Right cardiac atrium (tissue), 5 donors: ENCODE data around the gene SUGP1. TPM values are rescaled to one million over a fixed set of nuclear protein-coding genes. Genes with fewer than 3 reads are reported as not detected.

Experiments used
- ATAC-seq, 2 donors: fragments of 200-7000 bp; cut with Tn5 transposase; one replicate each; pipeline versions ENCODE4 v1.8.0 to v1.9.1; 2020; ENCODE audit warnings: moderate library complexity in 2 of 2, mild to moderate bottlenecking in 1 of 2
- DNase-seq, 3 donors: peaks; one replicate each; pipeline ENCODE4 v3.0.0-alpha.2; 2020
- H3K27ac ChIP-seq: one replicate; pipeline ENCODE4 v1.5.1; 2013; ENCODE audit warnings: mild to moderate bottlenecking, low read length, control low read depth, moderate library complexity
- H3K27me3 ChIP-seq: one replicate; pipeline ENCODE4 v1.6.1; 2013; ENCODE audit not compliant: control insufficient read depth, insufficient read depth
- H3K4me1 ChIP-seq: one replicate; pipeline ENCODE4 v1.6.1; 2013; ENCODE audit warnings: low read length; ENCODE audit not compliant: control insufficient read depth, insufficient read depth
- H3K4me3 ChIP-seq: one replicate; pipeline ENCODE4 v1.5.1; 2013; ENCODE audit warnings: low read length, control low read depth
- H3K9me3 ChIP-seq: one replicate; pipeline ENCODE4 v1.6.1; 2013; ENCODE audit warnings: low read length; ENCODE audit not compliant: control insufficient read depth
- WGBS: extraction: QIAGEN DNeasy Blood & Tissue Kit; methylation state at CpG from one replicate; pipeline ENCODE4 v1.1.7; 2013; 5-methylcytosine and 5-hydroxymethylcytosine counted together
- intact Hi-C, 4 donors: fragments of 100-400 bp; cut with DNase I; formaldehyde crosslinking; loops; one replicate each; pipeline versions ENCODE4 v1.11.0 to v1.14.0; 2022 to 2023
- polyA plus RNA-seq: library from polyadenylated mRNA; stranded (reverse); fragments of 200-250 nt; gene quantifications from one replicate; pipeline ENCODE4 v1.2.3, GENCODE V29; 2013
- total RNA-seq, 4 donors: library from RNA; stranded (reverse); fragmentation: NEBNext Ultra II Directional; extraction: Animal tissue kit (Norgen Biotek cat#: 25700); gene quantifications; one replicate each; pipeline ENCODE4 v1.2.1, GENCODE V29; 2021
- donor health status: healthy with polysubstance abuse.
- donor health status: DM: no; HTN: yes; CAD: no.
- donor health status: DM: no; HTN: no; CAD: no.
- donor health status: DM: no; HTN: yes; CAD: no; lungs with severe emphysema.
- donor health status: DM: yes; HTN: yes; CAD: no.

The SUGP1 gene
- total and polyA plus RNA-seq, 5 donors: 27.4 to 44.9 (median 41.2) TPM

DNA sequence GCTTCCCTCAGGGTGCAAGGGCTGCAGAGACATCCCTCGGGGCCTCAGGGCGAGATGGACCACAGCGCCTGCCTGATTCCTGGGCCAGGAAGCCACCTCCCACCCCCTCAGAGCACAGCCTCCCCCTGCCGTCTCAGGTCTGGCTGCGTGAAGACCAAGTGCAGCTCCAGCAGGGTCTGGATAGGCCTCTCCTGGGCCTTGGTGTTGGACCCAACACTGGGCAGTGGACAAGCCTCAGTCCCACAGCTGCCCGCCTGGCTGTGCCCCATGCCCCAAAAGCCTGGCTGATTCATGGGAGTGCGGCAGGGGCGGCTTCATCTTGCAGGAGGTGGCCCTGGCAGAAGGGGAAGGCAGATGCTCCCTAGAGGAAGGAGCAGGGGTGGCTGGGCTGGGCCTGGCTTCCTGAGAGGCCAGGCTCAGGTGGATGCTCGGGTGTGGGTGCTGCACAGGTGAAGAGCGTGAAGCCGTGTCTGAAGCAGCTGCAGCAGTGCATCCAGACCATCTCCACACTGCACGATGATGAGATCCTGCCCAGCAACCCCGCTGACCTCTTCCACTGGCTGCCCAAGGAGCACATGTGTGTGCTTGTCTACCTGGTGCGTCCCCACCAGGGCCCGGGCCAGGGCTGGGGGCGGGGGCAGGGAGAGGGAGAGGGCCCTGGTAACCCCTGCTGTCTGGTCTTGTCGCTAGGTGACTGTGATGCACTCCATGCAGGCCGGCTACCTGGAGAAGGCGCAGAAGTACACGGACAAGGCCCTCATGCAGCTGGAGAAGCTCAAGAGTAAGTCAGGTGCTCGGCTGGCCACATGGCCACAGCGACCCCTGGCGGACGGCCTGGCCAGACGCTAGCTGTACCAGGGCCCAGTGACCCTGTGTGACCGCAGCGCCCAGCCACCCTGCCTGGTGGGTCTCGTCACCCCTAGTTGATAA is 22.0 kb upstream of the SUGP1 start:
- intact Hi-C loops: loop anchor here in 1 of 4 donors (10.0 kb wide), 1 partner anchor 198 kb away; no protein-coding TSS in a partner anchor
- Histone ChIP-seq H3K9me3 (no peaks in the 10 kb centered on the region), H3K27me3 (no peaks in the 10 kb centered on the region), H3K4me1 (no peaks in the 10 kb centered on the region), H3K4me3 (no peak overlapping the region), H3K27ac (no peak overlapping the region)
- WGBS: 62% methylated on average over 28 of the region's 28 CpGs
- DNase-seq (peak; percentile 56 to 85 (median 83)), ATAC-seq (peak; percentile 66 to 71)

DNA sequence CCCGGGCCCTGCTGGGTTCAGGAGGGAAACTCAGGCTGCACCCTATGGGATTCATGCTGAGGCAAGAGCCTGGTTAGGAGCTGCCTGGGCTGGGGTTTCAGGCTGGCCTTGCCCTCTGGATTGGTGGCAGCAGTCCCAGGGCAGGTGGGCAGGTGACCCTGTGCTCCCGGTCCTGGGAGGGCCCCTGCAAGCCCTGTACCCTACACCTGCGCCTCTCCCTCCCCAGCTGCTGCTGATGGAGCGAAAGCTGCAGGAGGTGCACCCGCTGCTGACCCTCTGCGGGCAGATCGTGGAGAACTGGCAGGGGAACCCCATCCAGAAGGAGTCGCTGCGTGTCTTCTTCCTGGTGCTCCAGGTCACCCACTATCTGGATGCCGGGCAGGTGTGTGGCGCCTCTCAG is 20.7 kb upstream of the SUGP1 start:
- DNase-seq (no peak), ATAC-seq (no peak)
- Histone ChIP-seq H3K4me3 (no peak overlapping the region), H3K27me3 (no peaks in the 10 kb centered on the region), H3K9me3 (no peaks in the 10 kb centered on the region), H3K4me1 (no peaks in the 10 kb centered on the region), H3K27ac (no peak overlapping the region)
- intact Hi-C loops: loop anchor here in 1 of 4 donors (10.0 kb wide), 1 partner anchor 196 kb away; no protein-coding TSS in a partner anchor
- WGBS: 96% methylated on average over 11 of the region's 11 CpGs

DNA sequence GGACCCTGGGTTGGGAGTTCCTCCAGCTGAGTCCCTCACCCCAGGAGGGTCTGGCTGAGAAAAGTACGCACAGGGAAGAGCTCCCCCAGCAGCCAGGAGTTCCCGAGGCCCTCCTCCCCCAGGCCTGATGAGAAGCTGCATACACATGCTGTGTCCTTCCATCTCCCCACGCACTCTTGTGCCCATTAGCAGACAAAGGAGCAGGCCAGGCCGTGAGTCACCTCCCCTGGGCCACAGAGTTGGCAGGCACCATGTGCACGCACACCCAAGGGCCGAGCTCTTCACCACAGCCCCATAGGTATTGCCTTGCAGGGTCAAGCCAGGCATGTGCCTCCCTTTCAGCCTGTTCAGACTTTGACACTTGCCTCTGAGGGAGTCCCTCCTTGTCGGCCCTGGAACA is 17.8 kb upstream of the SUGP1 start:
- DNase-seq (no peak), ATAC-seq (no peak)
- intact Hi-C loops: no loop called here
- H3K4me1 ChIP-seq: no peaks in the 10 kb centered on the region
- no peak overlapping the region for H3K27ac ChIP-seq
- WGBS: 81% methylated on average over 7 of the region's 7 CpGs
- H3K4me3 ChIP-seq: no peak overlapping the region
- H3K9me3 ChIP-seq: no peaks in the 10 kb centered on the region
- H3K27me3 ChIP-seq: no peaks in the 10 kb centered on the region

DNA sequence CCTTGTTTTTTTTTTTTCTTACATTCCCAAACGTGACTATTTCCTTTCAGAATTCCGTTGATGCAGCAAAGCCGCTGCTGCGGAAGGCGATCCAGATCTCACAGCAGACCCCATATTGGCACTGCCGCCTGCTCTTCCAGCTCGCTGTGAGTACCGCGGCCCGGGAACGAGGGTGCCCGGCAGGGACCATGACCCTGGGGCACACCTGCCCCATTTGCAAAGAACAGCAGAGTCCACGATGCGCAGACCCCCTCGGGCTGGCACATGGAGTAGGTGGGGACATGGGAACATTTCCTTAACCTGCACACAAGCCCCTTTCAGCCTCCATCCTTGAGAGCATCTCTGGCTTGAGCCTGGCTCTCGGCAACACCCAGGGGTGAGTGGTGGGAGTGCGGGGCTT is 16.8 kb upstream of the SUGP1 start:
- no peaks in the 10 kb centered on the region for H3K27me3 ChIP-seq
- no peak overlapping the region for H3K27ac ChIP-seq
- no peak for ATAC-seq
- no peaks in the 10 kb centered on the region for H3K4me1 ChIP-seq
- H3K9me3 ChIP-seq: no peaks in the 10 kb centered on the region
- DNase-seq: peak in 1 of 3 donors; percentile 55
- no peak overlapping the region for H3K4me3 ChIP-seq
- 89% methylated on average over 17 of the region's 17 CpGs for WGBS
- intact Hi-C loops: no loop called here

DNA sequence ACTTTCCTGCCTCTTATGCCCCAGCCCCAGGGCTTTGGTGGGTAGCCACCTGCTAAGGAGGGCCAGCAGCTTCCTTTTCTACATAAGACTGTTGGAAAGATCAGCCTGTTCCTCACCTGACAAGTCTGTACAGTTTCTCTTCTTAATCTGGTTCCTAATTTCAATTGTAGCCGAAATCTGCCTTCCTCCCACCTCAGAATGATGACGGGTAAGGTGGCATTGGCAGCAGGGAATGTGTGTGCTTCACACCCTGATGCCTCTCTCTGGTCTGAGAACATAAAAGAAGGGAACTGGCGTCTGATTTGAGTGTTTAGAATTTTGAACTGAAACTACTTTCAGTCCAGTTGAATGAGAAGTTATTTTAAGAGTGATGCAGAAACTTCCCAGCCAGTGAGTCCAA is 16.3 kb upstream of the SUGP1 start:
- no peaks in the 10 kb centered on the region for H3K9me3 ChIP-seq

DNA sequence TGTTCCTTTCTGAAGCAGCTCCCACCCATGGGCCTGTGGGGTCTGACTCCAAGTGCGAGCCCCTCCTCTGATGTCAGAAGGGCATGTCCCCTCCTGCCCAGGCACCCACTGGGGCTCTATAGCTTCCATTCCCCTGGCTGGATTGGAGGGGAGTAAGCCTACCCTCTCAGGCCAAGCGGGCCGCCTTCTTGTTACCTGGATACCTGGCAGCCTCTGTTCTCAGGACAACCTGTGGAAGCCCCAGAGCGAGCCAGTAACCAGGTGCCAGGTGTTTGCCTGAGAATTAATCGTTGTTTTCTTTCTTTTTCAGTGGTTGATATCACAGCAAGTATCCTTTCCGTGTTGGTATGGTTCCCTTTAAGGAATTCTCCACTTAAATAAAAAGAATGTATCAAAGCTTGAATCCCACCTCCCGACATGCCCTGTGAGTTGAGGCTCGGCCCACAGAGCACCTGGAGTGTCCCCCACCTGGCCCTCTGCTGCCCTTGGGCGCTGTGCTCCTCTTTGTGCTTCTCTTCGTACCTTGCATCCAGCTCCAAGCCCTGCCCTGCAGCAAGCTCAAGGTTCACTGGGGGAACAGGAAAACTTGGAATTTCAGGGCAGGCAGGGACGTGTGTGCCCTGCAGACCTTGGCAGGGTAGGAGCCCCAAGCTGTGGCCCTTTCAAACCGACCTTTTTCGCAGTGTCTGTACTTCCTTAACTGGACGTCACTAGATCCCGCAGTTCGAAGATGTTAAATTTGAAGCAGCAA is 15.3 kb upstream of the SUGP1 start:
- ATAC-seq (no peak), DNase-seq (no peak)
- 85% methylated on average over 16 of the region's 16 CpGs for WGBS
- H3K27me3 ChIP-seq: no peaks in the 10 kb centered on the region
- H3K4me1 ChIP-seq: no peaks in the 10 kb centered on the region
- no peaks in the 10 kb centered on the region for H3K9me3 ChIP-seq
- intact Hi-C loops: no loop called here
- no peak overlapping the region for H3K4me3 ChIP-seq
- H3K27ac ChIP-seq: no peak overlapping the region

More for the DNA sequence above, 16.3 kb upstream of the SUGP1 start:
- H3K27ac ChIP-seq: no peak overlapping the region
- no peaks in the 10 kb centered on the region for H3K4me1 ChIP-seq
- ATAC-seq: no peak
- 54% methylated on average over 3 of the region's 3 CpGs for WGBS
- intact Hi-C loops: no loop called here
- no peaks in the 10 kb centered on the region for H3K27me3 ChIP-seq
- DNase-seq: no peak
- no peak overlapping the region for H3K4me3 ChIP-seq

DNA sequence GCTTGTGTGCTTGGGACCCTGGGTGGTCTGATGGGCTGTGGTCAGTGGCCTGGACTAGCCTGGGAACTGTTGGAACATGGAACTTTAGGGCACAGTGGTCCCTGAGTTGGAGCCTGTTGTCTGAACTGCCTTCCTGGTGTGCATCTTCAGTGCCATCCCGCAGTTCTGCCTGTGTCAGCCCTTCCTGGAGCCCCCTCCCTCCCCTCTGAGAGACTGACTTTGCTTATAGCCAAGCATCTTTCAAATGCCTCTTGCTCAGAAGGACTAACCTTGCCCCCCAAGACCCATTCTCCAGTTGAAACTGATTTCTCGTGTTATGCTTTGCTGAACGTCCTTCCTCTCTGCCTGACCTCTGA is 14.7 kb upstream of the SUGP1 start:
- H3K9me3 ChIP-seq: no peaks in the 10 kb centered on the region
- H3K27me3 ChIP-seq: no peaks in the 10 kb centered on the region
- ATAC-seq: no peak
- no peak overlapping the region for H3K27ac ChIP-seq
- DNase-seq: no peak
- no peak overlapping the region for H3K4me3 ChIP-seq
- 85% methylated on average over 3 of the region's 3 CpGs for WGBS
- no peaks in the 10 kb centered on the region for H3K4me1 ChIP-seq
- intact Hi-C loops: no loop called here

DNA sequence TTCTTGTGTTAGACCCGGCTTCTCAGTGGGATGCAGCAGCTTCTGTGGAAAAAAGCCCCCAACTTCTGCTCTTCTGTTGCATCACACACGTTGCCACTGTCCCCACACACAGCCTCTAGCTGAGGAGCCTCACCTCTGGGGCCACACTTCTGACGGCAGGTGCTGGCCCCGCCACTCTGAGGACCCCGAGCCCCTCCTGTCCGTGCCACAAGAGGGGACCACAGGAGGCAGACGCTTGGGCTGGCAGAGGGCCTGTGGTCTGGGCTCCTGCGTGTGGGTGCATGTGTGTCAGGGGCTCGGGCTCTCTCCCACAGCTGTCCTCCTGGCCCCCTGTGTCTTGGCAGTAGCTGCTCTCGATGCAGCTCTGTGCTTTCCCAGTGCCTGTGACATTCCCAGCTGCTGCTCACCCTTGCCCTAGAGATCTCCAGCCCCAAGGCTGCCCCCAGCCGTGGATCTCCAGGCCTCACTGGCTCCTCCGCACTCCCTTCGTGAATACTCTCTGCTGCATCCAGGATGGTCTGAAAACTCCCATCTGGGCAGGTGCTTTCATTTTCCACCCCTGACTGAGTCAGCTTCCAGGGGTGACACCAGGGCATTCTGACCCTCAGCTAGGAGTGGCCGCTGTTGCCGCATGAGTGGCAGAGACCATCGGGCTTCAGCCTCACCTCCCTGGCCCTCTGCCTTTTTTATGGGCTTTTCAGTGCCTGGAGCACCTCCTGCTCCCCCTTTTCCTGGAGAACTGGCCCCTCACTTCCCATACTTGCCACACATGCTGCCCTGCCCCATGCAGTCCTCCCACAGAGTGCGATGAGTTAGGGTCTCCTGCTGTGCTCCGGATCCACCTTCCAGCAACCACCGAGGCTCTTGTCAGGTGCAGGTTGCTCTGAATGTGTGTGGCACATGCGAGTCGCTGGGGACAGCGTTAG is 14.0 kb upstream of the SUGP1 start:
- no peaks in the 10 kb centered on the region for H3K27me3 ChIP-seq
- intact Hi-C loops: no loop called here
- ATAC-seq: no peak
- 84% methylated on average over 22 of the region's 22 CpGs for WGBS
- H3K4me1 ChIP-seq: no peaks in the 10 kb centered on the region
- no peak overlapping the region for H3K4me3 ChIP-seq
- H3K27ac ChIP-seq: no peak overlapping the region
- no peaks in the 10 kb centered on the region for H3K9me3 ChIP-seq
- DNase-seq: no peak

DNA sequence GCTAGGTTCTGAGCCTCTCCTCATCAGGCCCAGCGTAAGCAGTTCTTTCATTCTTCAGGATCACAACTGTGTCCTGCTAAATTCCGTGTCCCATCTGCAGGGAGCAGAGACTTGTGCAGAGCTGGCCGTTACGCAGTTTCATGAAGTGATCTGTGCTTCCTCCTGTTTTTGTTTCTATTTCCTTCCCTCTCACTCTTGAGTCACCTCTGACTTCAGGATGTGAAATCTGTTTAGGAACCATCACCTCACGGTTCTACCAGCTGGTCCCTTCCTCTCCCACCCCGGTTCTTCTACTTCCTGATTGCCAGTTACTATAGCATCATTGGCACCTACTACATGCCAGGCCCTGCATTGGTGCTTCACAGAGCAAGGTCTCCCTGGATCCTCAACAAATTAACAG is 8.8 kb upstream of the SUGP1 start:
- WGBS: 44% methylated on average over 6 of the region's 6 CpGs
- Histone ChIP-seq H3K27me3 (no peaks in the 10 kb centered on the region), H3K27ac (no peak overlapping the region), H3K4me3 (no peak overlapping the region), H3K9me3 (no peaks in the 10 kb centered on the region), H3K4me1 (peaks cover 3% of the 10 kb centered on the region)
- peak in 1 of 2 donors; percentile 20 for ATAC-seq
- DNase-seq: no peak
- intact Hi-C loops: loop anchor here in 1 of 4 donors (10.0 kb wide), 1 partner anchor 134 kb away; the partner anchor contains the start of genes BORCS8 and RFXANK

DNA sequence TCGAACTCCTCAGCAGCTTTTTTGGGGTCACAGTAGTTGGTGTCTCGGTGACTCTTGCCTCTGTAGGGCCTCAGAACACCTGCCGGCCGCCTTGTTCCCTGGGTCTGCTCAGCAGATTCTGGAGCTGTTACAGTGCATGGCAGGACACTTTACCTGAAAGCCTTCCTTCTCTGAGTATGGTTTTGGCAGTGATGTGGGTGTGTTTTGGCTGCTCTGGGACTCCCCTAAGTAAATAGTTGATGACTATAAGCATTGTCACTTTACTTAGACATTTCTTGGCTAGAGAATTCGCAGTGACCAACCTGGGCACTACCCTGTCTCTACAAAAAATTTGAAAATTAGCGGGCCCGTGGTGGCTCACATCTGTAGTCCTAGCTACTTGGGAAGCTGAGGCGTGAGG is 7.4 kb upstream of the SUGP1 start:
- DNase-seq (no peak), ATAC-seq (no peak)
- Histone ChIP-seq H3K4me1 (peaks cover 6% of the 10 kb centered on the region), H3K4me3 (no peak overlapping the region), H3K27me3 (no peaks in the 10 kb centered on the region), H3K9me3 (no peaks in the 10 kb centered on the region), H3K27ac (no peak overlapping the region)
- intact Hi-C loops: loop anchor here in 1 of 4 donors (10.0 kb wide), 1 partner anchor 133 kb away; the partner anchor contains the start of genes BORCS8 and RFXANK
- WGBS: 93% methylated on average over 8 of the region's 8 CpGs
